HG03432 (cell line): ENCODE results near the gene PTGER1.
"Not testable (repeated sequence)": the region's sequence is repeated elsewhere in the genome, so short reads cannot be mapped to it uniquely, and the experiment has no call there.

Source experiments
- ATAC-seq: cut with Tn5 transposase; IDR thresholded peaks from one replicate; pipeline ENCODE4 v1.9.1; 2021; ENCODE audit warnings: mild to moderate bottlenecking, moderate library complexity; ENCODE audit not compliant: unreplicated experiment

Gene PTGER1

DNA sequence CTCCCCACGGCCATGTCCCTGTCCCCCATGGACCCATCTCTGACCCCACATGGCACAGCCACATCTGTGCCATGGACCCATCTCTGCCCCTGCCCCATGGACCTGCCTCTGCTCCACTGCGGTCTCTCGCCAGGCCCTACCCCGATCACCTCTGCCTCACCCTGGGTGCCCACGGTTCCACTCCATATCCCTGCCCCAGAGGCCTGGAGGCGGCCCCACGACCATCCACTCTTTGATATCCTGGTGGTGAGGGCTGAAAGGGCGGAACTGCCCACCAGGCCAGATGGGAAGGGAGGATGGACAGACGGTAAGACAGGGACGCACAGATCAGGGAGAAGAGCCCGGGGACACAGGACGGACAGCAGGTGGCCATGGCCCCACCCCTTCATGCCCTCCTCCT lies 327 bp downstream of the PTGER1 start:
- no peak for ATAC-seq

- ATAC-seq = no peak
These were observed 1.1 kb downstream of the PTGER1 start for GRCh38 chr19:14473978-14474578.

- ATAC-seq = no peak
These were observed 1.8 kb downstream of the PTGER1 start for GRCh38 chr19:14473073-14473977.

- ATAC-seq = no peak
These were observed 2.8 kb downstream of the PTGER1 start for GRCh38 chr19:14472202-14472938.

GRCh38 chr19:14471436-14472187 lies 3.5 kb downstream of the PTGER1 start:
- no peak for ATAC-seq

DNA sequence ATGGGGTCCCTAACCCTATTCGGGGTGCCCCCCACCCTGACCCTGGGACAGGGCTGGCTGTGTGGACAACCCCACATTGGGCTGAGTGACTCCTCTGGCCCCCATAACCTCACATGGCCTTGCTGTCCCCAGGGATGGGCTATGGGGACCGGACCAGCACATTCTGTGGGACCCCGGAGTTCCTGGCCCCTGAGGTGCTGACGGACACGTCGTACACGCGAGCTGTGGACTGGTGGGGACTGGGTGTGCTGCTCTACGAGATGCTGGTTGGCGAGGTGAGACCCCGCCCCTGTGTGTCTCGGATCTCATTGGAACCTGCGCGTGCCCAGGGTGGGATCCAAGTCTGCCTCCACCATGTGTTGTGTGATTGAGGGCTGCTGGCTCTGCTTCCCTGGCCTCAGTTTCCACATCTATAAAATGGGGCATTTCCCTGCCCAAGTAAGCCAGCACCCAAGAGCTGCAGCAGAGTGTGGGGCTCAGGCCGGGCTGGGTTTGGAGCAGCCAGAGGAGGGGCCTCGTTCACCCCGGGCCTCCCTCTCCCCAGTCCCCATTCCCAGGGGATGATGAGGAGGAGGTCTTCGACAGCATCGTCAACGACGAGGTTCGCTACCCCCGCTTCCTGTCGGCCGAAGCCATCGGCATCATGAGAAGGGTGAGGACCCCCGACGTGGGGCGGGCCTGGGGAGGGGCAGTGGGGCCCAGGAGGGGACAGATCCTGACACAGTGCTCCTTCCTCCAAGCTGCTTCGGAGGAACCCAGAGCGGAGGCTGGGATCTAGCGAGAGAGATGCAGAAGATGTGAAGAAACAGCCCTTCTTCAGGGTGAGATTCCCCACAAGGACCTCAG lies 4.9 kb downstream of the PTGER1 start:
- no peak for ATAC-seq

- ATAC-seq = no peak
These were observed 7.3 kb downstream of the PTGER1 start for GRCh38 chr19:14467816-14468215.

GRCh38 chr19:14467391-14467790 lies 7.8 kb downstream of the PTGER1 start:
- ATAC-seq = no peak

GRCh38 chr19:14463747-14464146 lies 11.4 kb downstream of the PTGER1 start:
- ATAC-seq = no peak

- ATAC-seq = not testable (repeated sequence)
These were observed 12.8 kb downstream of the PTGER1 start for GRCh38 chr19:14462401-14462800.

GRCh38 chr19:14460935-14461334 lies 14.2 kb downstream of the PTGER1 start:
- ATAC-seq = no peak

GRCh38 chr19:14459703-14460102 lies 15.5 kb downstream of the PTGER1 start:
- no peak for ATAC-seq

DNA sequence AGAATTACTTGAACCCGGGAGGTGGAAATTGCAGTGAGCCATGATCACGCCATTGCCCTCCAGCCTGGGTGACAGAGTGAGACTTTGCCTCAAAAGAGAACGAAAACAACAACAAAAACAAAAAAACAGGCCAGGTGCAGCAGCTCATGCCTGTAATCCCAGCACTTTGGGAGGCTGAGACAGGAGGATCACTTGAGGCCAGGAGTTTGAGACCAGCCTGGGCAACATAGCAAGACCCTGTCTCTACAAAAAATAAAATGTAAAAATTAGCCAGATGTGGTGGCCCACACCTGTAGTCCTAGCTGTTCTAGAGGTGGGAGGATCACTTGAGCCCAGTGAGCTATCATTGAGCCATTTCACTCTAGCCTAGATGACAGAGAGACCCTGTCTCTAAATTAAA lies 22.9 kb downstream of the PTGER1 start:
- not testable (repeated sequence) for ATAC-seq

- ATAC-seq = no peak
These were observed 24.3 kb downstream of the PTGER1 start for GRCh38 chr19:14450876-14451275.

DNA sequence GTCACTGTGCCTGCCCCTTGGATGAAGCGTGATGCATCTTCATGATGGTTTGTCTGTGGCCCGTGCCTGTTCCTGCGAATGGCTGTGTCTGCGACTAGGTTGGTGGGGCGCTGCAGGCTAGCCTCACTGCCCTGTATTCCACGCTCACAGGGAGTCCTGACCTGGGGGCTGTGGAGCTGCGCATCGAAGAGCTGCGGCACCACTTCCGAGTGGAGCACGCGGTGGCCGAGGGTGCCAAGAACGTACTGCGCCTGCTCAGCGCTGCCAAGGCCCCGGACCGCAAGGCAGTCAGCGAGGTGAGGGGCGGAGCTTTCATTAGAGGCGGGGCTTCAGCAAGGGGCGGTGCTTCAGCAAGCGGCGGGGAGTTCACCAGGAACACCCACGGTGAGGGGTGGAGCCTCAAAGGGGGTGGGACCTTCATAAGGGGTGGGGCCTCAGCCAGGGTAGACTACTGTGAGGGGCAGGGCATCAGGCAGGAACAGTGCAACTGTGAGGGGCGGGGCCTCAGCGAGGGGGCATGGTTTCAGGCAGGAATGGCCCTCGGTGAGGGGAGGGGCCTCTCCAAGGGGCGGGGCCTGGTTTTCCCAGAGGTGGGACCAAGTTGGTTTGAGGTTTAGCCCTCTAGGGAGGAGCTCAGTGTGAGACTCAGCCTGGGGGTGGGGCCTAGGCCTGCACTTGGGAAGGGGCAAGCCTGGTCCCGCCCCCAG lies 24.8 kb downstream of the PTGER1 start:
- ATAC-seq = no peak

GRCh38 chr19:14449321-14449720 lies 25.8 kb downstream of the PTGER1 start:
- no peak for ATAC-seq

DNA sequence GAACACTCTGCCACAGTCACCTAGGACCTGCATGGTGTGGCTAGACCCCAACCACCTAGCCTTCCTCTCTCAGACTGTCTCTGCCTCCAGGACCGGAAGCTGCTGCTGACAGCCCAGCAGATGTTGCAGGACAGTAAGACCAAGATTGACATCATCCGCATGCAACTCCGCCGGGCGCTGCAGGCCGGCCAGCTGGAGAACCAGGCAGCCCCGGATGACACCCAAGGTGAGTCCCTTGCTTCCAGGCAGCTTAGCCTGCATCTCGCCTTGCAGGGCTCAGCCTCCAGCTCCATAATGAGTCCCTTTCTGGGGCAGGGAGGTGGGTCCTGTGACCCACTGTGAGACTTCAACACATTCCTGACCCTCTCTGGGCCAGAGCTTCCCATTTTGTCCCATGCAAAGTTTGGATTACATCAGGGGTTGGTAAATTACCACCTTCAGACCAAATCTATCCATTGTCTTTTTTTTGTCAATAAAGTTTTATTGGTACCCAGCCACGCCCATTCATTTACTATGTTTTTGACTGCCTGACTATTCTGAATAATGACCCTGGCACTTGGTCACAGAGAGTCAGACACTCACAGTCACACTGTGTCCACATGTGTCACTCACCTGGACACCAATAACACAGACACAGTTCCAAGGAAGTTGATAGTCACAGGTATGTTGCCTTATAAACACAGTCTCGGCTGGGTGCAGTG lies 28.7 kb downstream of the PTGER1 start:
- no peak for ATAC-seq

DNA sequence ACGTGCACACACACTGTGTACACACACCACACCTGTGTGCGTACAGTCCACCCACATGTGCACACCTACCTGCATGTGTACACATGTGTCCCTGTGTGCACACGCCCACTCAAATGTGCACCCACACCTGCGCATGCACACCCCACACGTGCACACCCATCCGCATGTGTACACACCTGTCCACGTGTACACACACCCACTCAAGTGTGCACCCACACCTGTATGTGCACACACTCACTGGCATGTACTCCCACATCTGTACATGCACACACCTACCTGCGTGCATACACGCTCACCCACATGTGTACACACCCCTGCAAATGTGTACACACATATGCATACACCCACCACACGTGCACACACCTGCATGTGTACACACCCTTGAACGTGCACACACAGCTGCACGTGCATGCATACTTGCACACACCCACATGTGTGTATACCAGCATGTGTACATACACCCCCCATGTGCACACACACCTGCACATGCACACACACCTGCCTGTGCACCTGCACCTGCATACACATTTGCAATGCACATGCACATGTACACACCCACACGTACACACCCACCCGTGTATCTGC lies 31.4 kb downstream of the PTGER1 start:
- no peak for ATAC-seq
